ENCODE results near the gene CHD9NB. TPM values are rescaled to one million over a fixed set of nuclear protein-coding genes. Genes with fewer than 3 reads are reported as not detected.

Gene CHD9NB
- total and polyA plus RNA-seq, 4 donors, result 2.5 to 25.7 (median 2.9) TPM

DNA sequence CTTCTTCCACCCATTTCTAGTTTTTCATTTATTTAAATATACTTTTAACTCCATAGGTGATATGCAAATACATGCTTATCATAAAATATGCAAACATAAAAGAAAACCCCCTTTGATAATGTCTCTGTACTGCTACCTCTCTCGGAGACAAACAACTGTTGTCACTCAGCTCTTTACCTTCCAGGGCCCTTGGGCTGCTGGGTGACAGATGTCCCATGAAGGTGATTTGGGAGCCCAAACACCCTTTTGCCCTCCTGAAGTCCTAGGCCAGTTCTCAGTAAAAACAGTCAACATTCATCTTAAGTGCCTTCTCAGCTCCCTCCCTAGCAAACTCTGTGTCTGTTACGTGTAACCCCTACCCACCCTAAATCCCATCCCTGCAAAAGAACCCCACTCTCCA is 39.6 kb upstream of the CHD9NB start:
- H3K4me3 ChIP-seq (ENCODE audit: low read depth, low read length), result no peak overlapping the region
- WGBS (ENCODE audit: insufficient coverage), result 35% methylated on average over 2 of the region's 2 CpGs
- peaks cover 46% of the 10 kb centered on the region for H3K4me1 ChIP-seq (ENCODE audit: control insufficient read depth, insufficient read depth, low read length)
- peak overlapping the region; percentile 85 for H3K27ac ChIP-seq (ENCODE audit: low read depth, low read length)
- no peaks in the 10 kb centered on the region for H3K9me3 ChIP-seq (ENCODE audit: control insufficient read depth, insufficient read depth, low read length)
- H3K36me3 ChIP-seq (ENCODE audit: control insufficient read depth, insufficient read depth, low read length), result peaks cover 2% of the 10 kb centered on the region
- H3K27me3 ChIP-seq (ENCODE audit: control insufficient read depth, insufficient read depth, low read length), result no peaks in the 10 kb centered on the region
- DNase-seq (ENCODE audit: low read depth in 4 of 6, low spot score in 6 of 6), result no peak

DNA sequence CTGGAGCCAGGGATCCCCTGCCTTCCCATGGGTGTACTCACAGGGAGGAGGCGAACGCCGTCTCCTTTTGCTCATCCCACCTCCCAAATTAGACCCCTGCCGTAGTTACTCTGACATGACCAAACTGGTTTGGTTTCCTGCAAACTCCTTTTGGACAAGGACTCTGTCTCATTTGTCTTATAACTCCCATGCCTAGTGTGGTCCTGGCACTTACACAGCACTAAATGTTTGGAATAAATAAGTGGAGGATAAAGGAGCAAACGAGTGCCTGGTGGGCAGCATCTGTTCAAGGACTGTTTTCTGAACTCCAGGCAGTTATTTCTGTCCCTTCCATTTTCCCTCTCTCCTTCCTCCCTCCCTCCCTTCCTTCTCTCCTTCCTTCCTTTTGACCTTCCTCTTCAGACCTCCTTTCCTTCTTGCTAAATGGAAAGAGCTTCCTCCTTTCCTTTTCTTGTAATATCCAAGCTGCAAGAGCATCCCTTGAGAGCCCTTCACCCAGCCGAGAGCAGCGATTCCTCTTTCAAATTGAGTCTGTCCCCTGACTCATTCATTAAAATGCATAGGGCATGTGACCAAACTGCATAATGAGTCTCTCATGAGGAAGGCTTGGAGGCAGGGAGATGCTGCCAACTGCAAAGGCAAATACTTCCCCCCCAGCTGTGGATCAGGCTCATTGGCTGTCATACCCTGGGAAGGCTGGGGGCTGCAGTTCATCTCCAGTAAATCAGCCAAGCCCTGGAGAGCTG is 38.9 kb upstream of the CHD9NB start:
- whole genome bisulfite sequencing (ENCODE audit: insufficient coverage), result 22% methylated on average over 3 of the region's 7 CpGs
- no peak overlapping the region for H3K4me3 ChIP-seq (ENCODE audit: low read depth, low read length)
- peak overlapping the region; percentile 85 for H3K27ac ChIP-seq (ENCODE audit: low read depth, low read length)
- peak; percentile 87 to 99 (median 93) for DNase-seq (ENCODE audit: low read depth in 4 of 6, low spot score in 6 of 6)
- peaks cover 2% of the 10 kb centered on the region for H3K36me3 ChIP-seq (ENCODE audit: control insufficient read depth, insufficient read depth, low read length)
- no peaks in the 10 kb centered on the region for H3K9me3 ChIP-seq (ENCODE audit: control insufficient read depth, insufficient read depth, low read length)
- H3K4me1 ChIP-seq (ENCODE audit: control insufficient read depth, insufficient read depth, low read length), result peaks cover 46% of the 10 kb centered on the region
- H3K27me3 ChIP-seq (ENCODE audit: control insufficient read depth, insufficient read depth, low read length), result no peaks in the 10 kb centered on the region

DNA sequence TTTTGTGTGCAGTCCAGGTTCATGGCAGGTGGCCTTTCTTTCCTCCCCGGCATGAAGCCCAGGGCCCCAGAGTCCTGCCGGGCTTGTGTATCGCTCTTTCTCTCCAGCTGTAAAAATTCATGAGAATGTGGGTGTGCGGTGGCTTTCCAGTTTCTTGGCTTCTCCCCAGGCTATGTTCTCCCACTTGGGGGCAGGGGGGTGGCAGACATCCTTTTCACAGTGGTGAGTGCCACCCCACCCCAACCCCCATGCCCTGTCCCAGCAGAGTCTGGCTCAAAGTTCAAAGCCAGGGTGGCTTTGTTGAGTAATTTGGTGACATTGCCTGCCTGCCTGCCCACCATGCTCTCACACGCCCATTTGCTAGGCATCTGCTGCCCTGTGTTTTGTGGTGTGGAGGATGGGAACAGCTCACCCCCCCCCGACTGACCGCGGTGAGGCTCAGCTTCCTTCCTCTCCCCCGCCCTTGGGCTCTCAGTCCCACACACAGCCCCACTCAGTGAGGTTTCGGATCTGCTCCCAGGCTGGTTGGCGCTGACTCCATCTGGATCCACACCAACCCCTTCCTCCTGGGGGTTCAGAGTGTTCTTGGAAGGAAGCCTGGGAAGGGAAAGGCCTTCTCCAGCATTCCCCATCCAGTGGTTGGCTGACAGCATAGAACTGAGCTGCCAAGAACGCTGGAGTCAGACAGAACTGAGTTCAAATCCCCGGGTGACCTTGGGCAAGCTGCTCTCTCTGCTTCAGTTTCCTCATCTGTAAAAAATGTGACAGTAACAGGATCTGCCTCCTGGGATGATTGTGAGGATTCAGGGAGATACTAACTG is 38.1 kb upstream of the CHD9NB start:
- 18% methylated on average over 2 of the region's 13 CpGs for WGBS (ENCODE audit: insufficient coverage)
- Histone ChIP-seq H3K4me1 (ENCODE audit: control insufficient read depth, insufficient read depth, low read length) (peaks cover 53% of the 10 kb centered on the region), H3K27ac (ENCODE audit: low read depth, low read length) (peak overlapping the region; percentile 85), H3K36me3 (ENCODE audit: control insufficient read depth, insufficient read depth, low read length) (peaks cover 2% of the 10 kb centered on the region), H3K27me3 (ENCODE audit: control insufficient read depth, insufficient read depth, low read length) (no peaks in the 10 kb centered on the region), H3K9me3 (ENCODE audit: control insufficient read depth, insufficient read depth, low read length) (no peaks in the 10 kb centered on the region), H3K4me3 (ENCODE audit: low read depth, low read length) (no peak overlapping the region)
- peak; percentile 87 to 98 (median 90) for DNase-seq (ENCODE audit: low read depth in 4 of 6, low spot score in 6 of 6)

DNA sequence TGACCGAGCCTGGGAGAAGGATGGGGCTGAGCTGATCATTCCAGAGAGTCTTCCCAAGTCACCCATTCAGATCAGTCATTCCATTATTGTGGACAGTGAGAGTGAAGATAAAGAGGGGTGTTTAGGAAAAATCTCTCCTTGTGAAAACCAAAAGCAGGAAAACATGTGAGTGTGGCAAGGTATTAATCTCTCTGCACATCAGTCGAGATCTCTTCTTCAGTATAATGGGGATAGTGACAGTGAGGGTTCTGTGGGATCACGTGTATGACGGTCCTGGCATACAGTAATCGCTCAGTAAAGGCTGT is 37.5 kb upstream of the CHD9NB start:
- Histone ChIP-seq H3K27me3 (ENCODE audit: control insufficient read depth, insufficient read depth, low read length) (no peaks in the 10 kb centered on the region), H3K4me3 (ENCODE audit: low read depth, low read length) (no peak overlapping the region), H3K27ac (ENCODE audit: low read depth, low read length) (peak overlapping the region; percentile 85), H3K4me1 (ENCODE audit: control insufficient read depth, insufficient read depth, low read length) (peaks cover 57% of the 10 kb centered on the region), H3K36me3 (ENCODE audit: control insufficient read depth, insufficient read depth, low read length) (peaks cover 2% of the 10 kb centered on the region), H3K9me3 (ENCODE audit: control insufficient read depth, insufficient read depth, low read length) (no peaks in the 10 kb centered on the region)
- WGBS (ENCODE audit: insufficient coverage), result 8% methylated on average over 4 of the region's 5 CpGs
- no peak for DNase-seq (ENCODE audit: low read depth in 4 of 6, low spot score in 6 of 6)

DNA sequence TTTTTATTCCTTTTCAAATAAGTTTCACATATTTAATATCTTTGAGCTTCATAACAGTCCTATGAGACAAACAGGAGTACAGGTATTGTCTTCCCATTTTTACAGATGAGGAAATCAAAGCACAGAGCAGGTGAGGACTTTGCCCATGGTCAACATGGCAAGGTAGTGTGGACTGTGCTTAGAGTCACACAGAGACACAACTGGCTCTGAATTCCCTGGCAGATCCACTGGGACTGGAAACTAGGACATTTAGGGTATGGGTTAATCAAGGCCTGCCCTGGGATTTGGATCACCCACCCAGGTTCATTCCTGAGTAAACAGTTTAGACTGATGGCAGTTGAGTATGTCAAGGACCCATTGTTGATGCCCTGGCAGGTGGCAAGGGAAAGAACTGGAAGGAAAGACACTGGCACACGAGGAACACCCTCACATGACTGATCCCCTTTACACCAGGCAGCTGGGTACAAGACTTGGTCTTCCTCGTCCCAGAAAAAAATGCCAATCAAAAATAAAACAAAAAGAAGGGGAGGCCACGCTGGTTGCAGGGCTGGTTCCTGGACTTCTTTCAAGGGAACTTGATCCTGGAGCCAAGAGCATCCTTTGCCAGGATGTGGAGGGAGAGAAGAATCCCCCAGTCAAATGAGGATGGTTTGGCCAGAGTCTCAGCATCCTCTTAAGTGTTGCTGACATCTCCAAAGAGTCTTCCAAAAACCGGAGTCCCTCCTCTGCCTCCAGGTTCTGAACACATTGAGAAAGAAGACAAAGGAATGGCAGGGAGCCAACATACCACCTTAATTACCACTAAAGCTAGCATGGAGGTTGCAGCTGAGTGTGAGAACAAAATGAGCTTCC is 37.0 kb upstream of the CHD9NB start:
- H3K36me3 ChIP-seq (ENCODE audit: control insufficient read depth, insufficient read depth, low read length), result peaks cover 2% of the 10 kb centered on the region
- no peak overlapping the region for H3K4me3 ChIP-seq (ENCODE audit: low read depth, low read length)
- H3K9me3 ChIP-seq (ENCODE audit: control insufficient read depth, insufficient read depth, low read length), result no peaks in the 10 kb centered on the region
- peaks cover 63% of the 10 kb centered on the region for H3K4me1 ChIP-seq (ENCODE audit: control insufficient read depth, insufficient read depth, low read length)
- no peaks in the 10 kb centered on the region for H3K27me3 ChIP-seq (ENCODE audit: control insufficient read depth, insufficient read depth, low read length)
- WGBS (ENCODE audit: insufficient coverage), result 0% methylated on average over 1 of the region's 4 CpGs
- H3K27ac ChIP-seq (ENCODE audit: low read depth, low read length), result peak overlapping the region; percentile 85
- peak in 4 of 6 donors; percentile 64 to 91 (median 78) for DNase-seq (ENCODE audit: low read depth in 4 of 6, low spot score in 6 of 6)

DNA sequence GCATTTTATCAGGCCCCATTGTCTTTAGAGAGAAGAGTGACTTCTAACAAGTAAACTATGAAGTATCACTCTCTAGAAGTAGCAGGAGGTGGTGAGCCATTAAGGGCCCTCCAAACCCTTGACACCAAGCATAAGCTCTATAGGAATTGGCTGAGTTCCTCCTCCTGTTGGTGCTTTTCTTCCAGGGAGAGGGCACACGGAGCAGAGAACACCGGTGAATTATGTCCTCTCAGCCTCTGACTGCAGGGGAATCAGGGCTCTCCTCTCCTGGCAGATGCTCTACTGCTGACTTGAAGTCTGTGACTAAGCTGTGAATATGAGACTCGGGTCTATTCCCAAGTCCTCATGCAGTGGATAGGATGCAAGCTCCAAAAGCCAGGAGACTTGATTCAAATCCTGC is 34.4 kb upstream of the CHD9NB start:
- 37% methylated on average over 3 of the region's 3 CpGs for WGBS (ENCODE audit: insufficient coverage)
- H3K4me3 ChIP-seq (ENCODE audit: low read depth, low read length), result no peak overlapping the region
- peak in 2 of 6 donors; percentile 46 to 62 for DNase-seq (ENCODE audit: low read depth in 4 of 6, low spot score in 6 of 6)
- H3K27me3 ChIP-seq (ENCODE audit: control insufficient read depth, insufficient read depth, low read length), result no peaks in the 10 kb centered on the region
- peaks cover 53% of the 10 kb centered on the region for H3K4me1 ChIP-seq (ENCODE audit: control insufficient read depth, insufficient read depth, low read length)
- no peaks in the 10 kb centered on the region for H3K9me3 ChIP-seq (ENCODE audit: control insufficient read depth, insufficient read depth, low read length)
- H3K27ac ChIP-seq (ENCODE audit: low read depth, low read length), result peak overlapping the region; percentile 59
- no peaks in the 10 kb centered on the region for H3K36me3 ChIP-seq (ENCODE audit: control insufficient read depth, insufficient read depth, low read length)

DNA sequence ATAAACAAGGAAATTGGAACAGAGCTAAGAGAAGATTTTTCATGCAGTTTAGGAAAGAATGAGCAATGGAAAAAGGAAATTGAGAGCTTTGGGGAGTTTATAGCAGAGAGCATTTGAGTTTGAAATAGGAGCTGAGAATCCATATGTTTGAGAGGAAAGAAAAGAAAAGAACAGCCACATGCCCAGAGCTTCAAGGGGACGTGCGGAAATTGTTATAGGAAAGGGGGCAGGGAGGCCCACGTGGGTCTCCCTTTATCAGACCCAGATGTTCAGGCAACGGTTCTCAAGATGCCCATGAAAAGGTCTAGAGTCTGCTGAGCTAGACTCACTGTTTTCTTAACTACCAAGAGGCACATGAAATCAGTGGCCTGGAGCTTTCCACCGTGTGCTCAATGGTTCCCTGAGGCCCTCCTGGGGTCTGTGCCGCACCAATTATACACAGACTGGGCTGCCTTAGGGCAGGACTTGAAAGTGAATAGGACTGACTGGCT is 33.3 kb upstream of the CHD9NB start:
- Histone ChIP-seq H3K27me3 (ENCODE audit: control insufficient read depth, insufficient read depth, low read length) (no peaks in the 10 kb centered on the region), H3K9me3 (ENCODE audit: control insufficient read depth, insufficient read depth, low read length) (no peaks in the 10 kb centered on the region), H3K27ac (ENCODE audit: low read depth, low read length) (peak overlapping the region; percentile 91), H3K4me3 (ENCODE audit: low read depth, low read length) (no peak overlapping the region), H3K36me3 (ENCODE audit: control insufficient read depth, insufficient read depth, low read length) (no peaks in the 10 kb centered on the region), H3K4me1 (ENCODE audit: control insufficient read depth, insufficient read depth, low read length) (peaks cover 47% of the 10 kb centered on the region)
- 29% methylated on average over 6 of the region's 6 CpGs for WGBS (ENCODE audit: insufficient coverage)
- peak in 2 of 6 donors; percentile 45 to 83 for DNase-seq (ENCODE audit: low read depth in 4 of 6, low spot score in 6 of 6)

DNA sequence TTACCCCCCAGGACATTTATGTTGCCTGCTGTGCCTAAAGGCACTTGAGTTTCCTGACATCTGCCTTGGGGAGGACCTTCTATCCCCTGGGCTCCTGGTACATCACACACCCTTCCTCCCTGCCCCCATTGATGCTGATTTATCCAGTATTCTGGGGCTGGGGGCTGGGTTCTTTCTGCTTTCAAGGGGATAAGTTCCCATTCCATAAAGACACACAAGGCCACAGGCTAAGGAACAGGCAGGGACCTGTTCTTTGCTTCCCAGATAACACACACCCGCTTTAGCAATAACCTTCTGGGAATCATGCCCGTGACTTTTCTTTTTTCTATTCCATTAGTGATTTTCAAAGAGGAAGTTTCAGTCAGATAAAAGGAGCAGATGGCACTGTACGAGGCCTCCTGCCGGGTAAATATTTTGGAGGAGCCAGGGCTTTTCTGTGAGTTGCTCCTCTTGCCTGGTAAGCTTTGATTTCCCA is 32.7 kb upstream of the CHD9NB start:
- peak overlapping the region; percentile 91 for H3K27ac ChIP-seq (ENCODE audit: low read depth, low read length)
- no peaks in the 10 kb centered on the region for H3K36me3 ChIP-seq (ENCODE audit: control insufficient read depth, insufficient read depth, low read length)
- DNase-seq (ENCODE audit: low read depth in 4 of 6, low spot score in 6 of 6), result peak in 2 of 6 donors; percentile 78 to 80
- no CpG with 5 or more reads among the region's 4 CpGs for whole genome bisulfite sequencing (ENCODE audit: insufficient coverage)
- no peaks in the 10 kb centered on the region for H3K9me3 ChIP-seq (ENCODE audit: control insufficient read depth, insufficient read depth, low read length)
- H3K27me3 ChIP-seq (ENCODE audit: control insufficient read depth, insufficient read depth, low read length), result no peaks in the 10 kb centered on the region
- peaks cover 47% of the 10 kb centered on the region for H3K4me1 ChIP-seq (ENCODE audit: control insufficient read depth, insufficient read depth, low read length)
- H3K4me3 ChIP-seq (ENCODE audit: low read depth, low read length), result no peak overlapping the region

DNA sequence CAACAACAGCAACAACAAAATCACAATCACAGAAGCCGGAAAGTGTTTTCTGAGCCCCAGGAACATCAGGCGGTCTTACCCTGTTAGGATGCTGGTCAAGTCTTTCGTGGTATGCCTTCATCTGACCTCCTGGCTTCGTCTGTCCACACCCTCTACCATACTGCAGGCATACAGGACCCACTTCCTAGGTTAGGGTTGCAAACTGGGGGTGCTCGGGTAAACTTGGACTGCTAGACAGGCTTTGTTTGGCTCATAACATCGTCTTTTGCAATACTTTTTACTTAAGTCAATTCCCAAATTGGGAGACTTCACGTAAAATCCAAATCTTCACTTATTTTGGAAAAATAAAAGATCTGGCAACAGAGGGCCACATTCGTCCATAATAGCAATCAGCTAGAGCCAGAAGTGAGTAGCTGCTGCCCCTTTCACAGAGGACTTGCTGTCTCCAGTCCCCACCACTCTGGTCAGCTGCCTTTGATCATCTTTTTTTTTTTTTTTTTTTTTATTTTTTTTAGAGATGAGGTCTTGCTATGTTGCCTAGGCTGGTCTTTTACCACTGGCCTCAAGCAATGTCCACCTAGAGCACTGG is 32.1 kb upstream of the CHD9NB start:
- Histone ChIP-seq H3K4me1 (ENCODE audit: control insufficient read depth, insufficient read depth, low read length) (peaks cover 47% of the 10 kb centered on the region), H3K36me3 (ENCODE audit: control insufficient read depth, insufficient read depth, low read length) (no peaks in the 10 kb centered on the region), H3K9me3 (ENCODE audit: control insufficient read depth, insufficient read depth, low read length) (no peaks in the 10 kb centered on the region), H3K4me3 (ENCODE audit: low read depth, low read length) (no peak overlapping the region), H3K27me3 (ENCODE audit: control insufficient read depth, insufficient read depth, low read length) (no peaks in the 10 kb centered on the region), H3K27ac (ENCODE audit: low read depth, low read length) (peak overlapping the region; percentile 91)
- 77% methylated on average over 4 of the region's 8 CpGs for WGBS (ENCODE audit: insufficient coverage)
- no peak for DNase-seq (ENCODE audit: low read depth in 4 of 6, low spot score in 6 of 6)
